GM18858 (cell line): Measurements from ENCODE around the gene RRAS2.
A peak's percentile ranks its signal among the peaks of the same experiment; 100 is the strongest.
"Not testable (repeated sequence)": the region's sequence is repeated elsewhere in the genome, so short reads cannot be mapped to it uniquely, and the experiment has no call there.

Experiments
- ATAC-seq: cut with Tn5 transposase; IDR thresholded peaks from one replicate; pipeline ENCODE4 v1.9.1; 2021; ENCODE audit not compliant: unreplicated experiment

Gene RRAS2

GRCh38 chr11:14308897-14309387, 50.0 kb downstream of the RRAS2 start:
- peak; percentile 35 for ATAC-seq

- ATAC-seq, result no peak
Observed at GRCh38 chr11:14308114-14308896, 50.7 kb downstream of the RRAS2 start.

- ATAC-seq, result no peak
Observed at GRCh38 chr11:14306481-14306880, 52.5 kb downstream of the RRAS2 start.

GRCh38 chr11:14305649-14306048, 53.3 kb downstream of the RRAS2 start:
- ATAC-seq, result no peak

- ATAC-seq, result no peak
Observed at GRCh38 chr11:14304601-14305000, 54.4 kb downstream of the RRAS2 start.

- peak; percentile 72 for ATAC-seq
Observed at GRCh38 chr11:14300661-14301304, 58.2 kb downstream of the RRAS2 start.

- no peak for ATAC-seq
Observed at GRCh38 chr11:14299921-14300320, 59.1 kb downstream of the RRAS2 start.

GRCh38 chr11:14290422-14290821, 68.6 kb downstream of the RRAS2 start:
- ATAC-seq, result no peak

GRCh38 chr11:14288189-14288935, 70.6 kb downstream of the RRAS2 start:
- no peak for ATAC-seq

GRCh38 chr11:14278869-14279268, 80.1 kb downstream of the RRAS2 start:
- ATAC-seq, result not testable (repeated sequence)

GRCh38 chr11:14275076-14275475, 83.9 kb downstream of the RRAS2 start:
- no peak for ATAC-seq

GRCh38 chr11:14273895-14274294, 85.1 kb downstream of the RRAS2 start:
- ATAC-seq, result no peak

- ATAC-seq, result peak; percentile 58
Observed at GRCh38 chr11:14270690-14271542, 88.1 kb downstream of the RRAS2 start.

- peak; percentile 32 for ATAC-seq
Observed at GRCh38 chr11:14269692-14270573, 89.0 kb downstream of the RRAS2 start.

GRCh38 chr11:14267861-14268635, 90.9 kb downstream of the RRAS2 start:
- ATAC-seq, result no peak

GRCh38 chr11:14266622-14267021, 92.4 kb downstream of the RRAS2 start:
- ATAC-seq, result no peak

- no peak for ATAC-seq
Observed at GRCh38 chr11:14264966-14265365, 94.0 kb downstream of the RRAS2 start.

GRCh38 chr11:14262271-14262846, 96.6 kb downstream of the RRAS2 start:
- no peak for ATAC-seq

GRCh38 chr11:14261066-14261465, 97.9 kb downstream of the RRAS2 start:
- no peak for ATAC-seq
